DLD1 (cell line): ENCODE results near the gene DHRS3.

ENCODE experiments used
- in situ Hi-C: cut with HindIII; loops from 2 replicates; pipeline ENCODE4 v1.10.0; 2017; ENCODE audit warnings: low sequenced_read_pairs

Gene DHRS3

GRCh38 chr1:12640237-12640957 lies 22.4 kb upstream of the DHRS3 start:
- in situ Hi-C loops: no loop called here

- in situ Hi-C loops: no loop called here
Measured at GRCh38 chr1:12637693-12638092, 19.7 kb upstream of the DHRS3 start.

GRCh38 chr1:12636098-12636950 lies 18.3 kb upstream of the DHRS3 start:
- in situ Hi-C loops: no loop called here

- in situ Hi-C loops: no loop called here
Measured at GRCh38 chr1:12634696-12635202, 16.7 kb upstream of the DHRS3 start.

- in situ Hi-C loops: no loop called here
Measured at GRCh38 chr1:12634156-12634555, 16.1 kb upstream of the DHRS3 start.

- in situ Hi-C loops: no loop called here
Measured at GRCh38 chr1:12631571-12631970, 13.6 kb upstream of the DHRS3 start.

GRCh38 chr1:12630946-12631530 lies 13.0 kb upstream of the DHRS3 start:
- in situ Hi-C loops: no loop called here

- in situ Hi-C loops: no loop called here
Measured at GRCh38 chr1:12629985-12630760, 12.2 kb upstream of the DHRS3 start.

- in situ Hi-C loops: no loop called here
Measured at GRCh38 chr1:12629511-12629956, 11.5 kb upstream of the DHRS3 start.

GRCh38 chr1:12627296-12627695 lies 9.3 kb upstream of the DHRS3 start:
- in situ Hi-C loops: no loop called here

GRCh38 chr1:12626888-12627287 lies 8.9 kb upstream of the DHRS3 start:
- in situ Hi-C loops: no loop called here

GRCh38 chr1:12625276-12625675 lies 7.3 kb upstream of the DHRS3 start:
- in situ Hi-C loops: no loop called here

- in situ Hi-C loops: no loop called here
Measured at GRCh38 chr1:12622506-12622905, 4.5 kb upstream of the DHRS3 start.

- in situ Hi-C loops: no loop called here
Measured at GRCh38 chr1:12621346-12622335, 3.6 kb upstream of the DHRS3 start.

- in situ Hi-C loops: no loop called here
Measured at GRCh38 chr1:12620931-12621330, 2.9 kb upstream of the DHRS3 start.

GRCh38 chr1:12620488-12620865 lies 2.5 kb upstream of the DHRS3 start:
- in situ Hi-C loops: no loop called here

GRCh38 chr1:12619792-12620487 lies 1.9 kb upstream of the DHRS3 start:
- in situ Hi-C loops: no loop called here

GRCh38 chr1:12618965-12619791 lies 1.2 kb upstream of the DHRS3 start:
- in situ Hi-C loops: no loop called here
